PC-3 (cell line): ENCODE data around the gene NMD3.

Experiments used
- EZH2 ChIP-seq: fragments of 300-600 bp; sonication (generic); IDR thresholded peaks from one replicate; pipeline ENCODE4 v1.6.1; 2017; ENCODE audit warnings: antibody characterized with exemption, mild to moderate bottlenecking, low read length; ENCODE audit not compliant: unreplicated experiment
- TF ChIP-seq, protein P1 (sequence below): fragments of 300-600 bp; sonication (generic); conservative IDR thresholded peaks from 2 replicates; pipeline ENCODE4 v1.5.1; 2017; ENCODE audit warnings: antibody characterized with exemption, low read depth, mild to moderate bottlenecking, low read length

DNA sequence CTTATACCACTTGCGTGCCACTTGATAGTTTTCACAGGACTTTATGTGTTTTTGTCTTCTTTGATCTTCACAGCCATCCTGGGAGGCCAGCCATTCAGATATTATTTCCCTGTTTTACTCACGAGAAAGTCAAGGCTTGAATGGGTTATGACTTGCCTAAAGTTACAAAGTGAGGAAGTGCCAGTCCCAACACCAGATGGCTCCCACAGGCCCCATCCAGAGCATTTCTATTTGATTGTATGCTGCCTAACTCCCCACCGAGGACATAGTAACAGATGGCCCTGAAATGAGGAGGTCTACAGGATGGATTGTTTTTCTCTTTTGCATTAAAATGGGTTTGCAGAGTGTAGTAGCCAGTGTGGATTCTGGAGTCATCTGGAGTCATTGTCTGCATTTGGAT, 75.7 kb downstream of the NMD3 start:
- TF ChIP-seq, protein P1, sequence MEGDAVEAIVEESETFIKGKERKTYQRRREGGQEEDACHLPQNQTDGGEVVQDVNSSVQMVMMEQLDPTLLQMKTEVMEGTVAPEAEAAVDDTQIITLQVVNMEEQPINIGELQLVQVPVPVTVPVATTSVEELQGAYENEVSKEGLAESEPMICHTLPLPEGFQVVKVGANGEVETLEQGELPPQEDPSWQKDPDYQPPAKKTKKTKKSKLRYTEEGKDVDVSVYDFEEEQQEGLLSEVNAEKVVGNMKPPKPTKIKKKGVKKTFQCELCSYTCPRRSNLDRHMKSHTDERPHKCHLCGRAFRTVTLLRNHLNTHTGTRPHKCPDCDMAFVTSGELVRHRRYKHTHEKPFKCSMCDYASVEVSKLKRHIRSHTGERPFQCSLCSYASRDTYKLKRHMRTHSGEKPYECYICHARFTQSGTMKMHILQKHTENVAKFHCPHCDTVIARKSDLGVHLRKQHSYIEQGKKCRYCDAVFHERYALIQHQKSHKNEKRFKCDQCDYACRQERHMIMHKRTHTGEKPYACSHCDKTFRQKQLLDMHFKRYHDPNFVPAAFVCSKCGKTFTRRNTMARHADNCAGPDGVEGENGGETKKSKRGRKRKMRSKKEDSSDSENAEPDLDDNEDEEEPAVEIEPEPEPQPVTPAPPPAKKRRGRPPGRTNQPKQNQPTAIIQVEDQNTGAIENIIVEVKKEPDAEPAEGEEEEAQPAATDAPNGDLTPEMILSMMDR, result no peak
- no peak for TF ChIP-seq EZH2
